T-helper 2 cell treated with Interferon-gamma antibody and Interleukin-4, amounts not matched to agents 5 μg/mL and 100 μg/mL, for 36 hours (primary cell): ENCODE results near the gene EMC8.
A peak's percentile ranks its signal among the peaks of the same experiment; 100 is the strongest.
"Not testable (repeated sequence)": the region's sequence is repeated elsewhere in the genome, so short reads cannot be mapped to it uniquely, and the experiment has no call there.

Experiments
- DNase-seq: peaks from one replicate; pipeline ENCODE4 v3.0.0; 2021; ENCODE audit warnings: low spot score
- H3K27ac Mint-ChIP-seq: one replicate; pipeline ENCODE4 v1.8.0; 2021; ENCODE audit warnings: mild to moderate bottlenecking, mixed read lengths
- H3K27me3 Mint-ChIP-seq: one replicate; pipeline ENCODE4 v1.8.0; 2021; ENCODE audit warnings: low read depth, mixed read lengths
- H3K36me3 Mint-ChIP-seq: one replicate; pipeline ENCODE4 v1.8.0; 2021; ENCODE audit warnings: low read depth, mixed read lengths
- H3K4me1 Mint-ChIP-seq: one replicate; pipeline ENCODE4 v1.8.0; 2021; ENCODE audit warnings: low read depth, mixed read lengths
- H3K4me3 Mint-ChIP-seq: one replicate; pipeline ENCODE4 v1.8.0; 2022; ENCODE audit warnings: mild to moderate bottlenecking, moderate library complexity, mixed read lengths
- H3K9me3 Mint-ChIP-seq: one replicate; pipeline ENCODE4 v1.8.0; 2021; ENCODE audit warnings: mixed read lengths

Gene EMC8

GRCh38 chr16:85812811-85813700, 13.7 kb upstream of the EMC8 start:
- Mint-ChIP-seq H3K27me3 (peaks cover 18% of the 10 kb centered on the region), H3K27ac (no peak overlapping the region), H3K4me1 (no peaks in the 10 kb centered on the region), H3K4me3 (no peak overlapping the region), H3K36me3 (no peaks in the 10 kb centered on the region), H3K9me3 (no peaks in the 10 kb centered on the region)
- DNase-seq = no peak

GRCh38 chr16:85812031-85812807, 12.9 kb upstream of the EMC8 start:
- Mint-ChIP-seq H3K27ac (no peak overlapping the region), H3K36me3 (no peaks in the 10 kb centered on the region), H3K27me3 (peaks cover 18% of the 10 kb centered on the region), H3K4me3 (no peak overlapping the region), H3K9me3 (no peaks in the 10 kb centered on the region), H3K4me1 (no peaks in the 10 kb centered on the region)
- DNase-seq = no peak

- Mint-ChIP-seq H3K4me3 (no peak overlapping the region), H3K27me3 (peaks cover 18% of the 10 kb centered on the region), H3K9me3 (no peaks in the 10 kb centered on the region), H3K4me1 (no peaks in the 10 kb centered on the region), H3K27ac (no peak overlapping the region), H3K36me3 (peaks cover 11% of the 10 kb centered on the region)
- no peak for DNase-seq
These were observed 11.4 kb upstream of the EMC8 start for GRCh38 chr16:85810742-85811115.

GRCh38 chr16:85810097-85810741, 10.9 kb upstream of the EMC8 start:
- DNase-seq = no peak
- H3K36me3 Mint-ChIP-seq = peaks cover 15% of the 10 kb centered on the region
- H3K9me3 Mint-ChIP-seq = no peaks in the 10 kb centered on the region
- H3K4me1 Mint-ChIP-seq = no peaks in the 10 kb centered on the region
- no peak overlapping the region for H3K27ac Mint-ChIP-seq
- H3K4me3 Mint-ChIP-seq = no peak overlapping the region
- peaks cover 18% of the 10 kb centered on the region for H3K27me3 Mint-ChIP-seq

GRCh38 chr16:85809645-85810044, 10.3 kb upstream of the EMC8 start:
- Mint-ChIP-seq H3K27me3 (peaks cover 18% of the 10 kb centered on the region), H3K36me3 (peaks cover 21% of the 10 kb centered on the region), H3K4me3 (no peak overlapping the region)

GRCh38 chr16:85808926-85809325, 9.6 kb upstream of the EMC8 start:
- peaks cover 18% of the 10 kb centered on the region for H3K27me3 Mint-ChIP-seq
- no peaks in the 10 kb centered on the region for H3K4me1 Mint-ChIP-seq
- H3K9me3 Mint-ChIP-seq = no peaks in the 10 kb centered on the region
- DNase-seq = no peak
- peaks cover 25% of the 10 kb centered on the region for H3K36me3 Mint-ChIP-seq
- H3K4me3 Mint-ChIP-seq = no peak overlapping the region
- no peak overlapping the region for H3K27ac Mint-ChIP-seq

More at GRCh38 chr16:85809645-85810044, 10.3 kb upstream of the EMC8 start:
- Mint-ChIP-seq H3K27ac (no peak overlapping the region), H3K4me1 (no peaks in the 10 kb centered on the region), H3K9me3 (no peaks in the 10 kb centered on the region)
- no peak for DNase-seq

GRCh38 chr16:85808104-85808503, 8.8 kb upstream of the EMC8 start:
- peaks cover 33% of the 10 kb centered on the region for H3K36me3 Mint-ChIP-seq
- DNase-seq, H3K4me3 Mint-ChIP-seq, H3K4me1 Mint-ChIP-seq, H3K27ac Mint-ChIP-seq, H3K9me3 Mint-ChIP-seq: not testable (repeated sequence)
- H3K27me3 Mint-ChIP-seq = peaks cover 18% of the 10 kb centered on the region

- not testable (repeated sequence) for H3K9me3 Mint-ChIP-seq, H3K4me1 Mint-ChIP-seq, DNase-seq, H3K4me3 Mint-ChIP-seq, H3K27ac Mint-ChIP-seq
- Mint-ChIP-seq H3K27me3 (peaks cover 13% of the 10 kb centered on the region), H3K36me3 (peaks cover 39% of the 10 kb centered on the region)
These were observed 8.0 kb upstream of the EMC8 start for GRCh38 chr16:85807340-85807739.

GRCh38 chr16:85806539-85806938, 7.2 kb upstream of the EMC8 start:
- Mint-ChIP-seq H3K27me3 (peaks cover 5% of the 10 kb centered on the region), H3K9me3 (no peaks in the 10 kb centered on the region), H3K4me3 (no peak overlapping the region), H3K27ac (no peak overlapping the region), H3K4me1 (peaks cover 10% of the 10 kb centered on the region), H3K36me3 (peaks cover 45% of the 10 kb centered on the region)
- no peak for DNase-seq

- Mint-ChIP-seq H3K4me3 (no peak overlapping the region), H3K36me3 (peaks cover 50% of the 10 kb centered on the region), H3K9me3 (no peaks in the 10 kb centered on the region), H3K27ac (no peak overlapping the region), H3K4me1 (peaks cover 18% of the 10 kb centered on the region), H3K27me3 (peaks cover 3% of the 10 kb centered on the region)
- no peak for DNase-seq
These were observed 6.2 kb upstream of the EMC8 start for GRCh38 chr16:85805442-85806045.

GRCh38 chr16:85803570-85803969, 4.2 kb upstream of the EMC8 start:
- no peak overlapping the region for H3K4me3 Mint-ChIP-seq
- no peaks in the 10 kb centered on the region for H3K27me3 Mint-ChIP-seq
- H3K27ac Mint-ChIP-seq = no peak overlapping the region

GRCh38 chr16:85800321-85800669, 951 bp upstream of the EMC8 start:
- Mint-ChIP-seq H3K4me1 (peaks cover 39% of the 10 kb centered on the region), H3K9me3 (no peaks in the 10 kb centered on the region), H3K27ac (peak overlapping the region; percentile 89), H3K27me3 (no peaks in the 10 kb centered on the region), H3K36me3 (peaks cover 47% of the 10 kb centered on the region), H3K4me3 (peak overlapping the region; percentile 88)
- DNase-seq = peak; percentile 6

More at GRCh38 chr16:85803570-85803969, 4.2 kb upstream of the EMC8 start:
- peaks cover 50% of the 10 kb centered on the region for H3K36me3 Mint-ChIP-seq
- H3K4me1 Mint-ChIP-seq = peaks cover 21% of the 10 kb centered on the region
- no peaks in the 10 kb centered on the region for H3K9me3 Mint-ChIP-seq
- DNase-seq = no peak

GRCh38 chr16:85798901-85799496, 345 bp downstream of the EMC8 start:
- H3K9me3 Mint-ChIP-seq = no peaks in the 10 kb centered on the region
- H3K4me1 Mint-ChIP-seq = peaks cover 39% of the 10 kb centered on the region
- H3K27ac Mint-ChIP-seq = peak overlapping the region; percentile 81
- H3K36me3 Mint-ChIP-seq = peaks cover 44% of the 10 kb centered on the region
- DNase-seq = peak; percentile 26
- no peaks in the 10 kb centered on the region for H3K27me3 Mint-ChIP-seq
- H3K4me3 Mint-ChIP-seq = peak overlapping the region; percentile 90
